ENCODE results near the gene NUBP2. TPM values are rescaled to one million over a fixed set of nuclear protein-coding genes. Genes with fewer than 3 reads are reported as not detected.
"Not testable (repeated sequence)": the region's sequence is repeated elsewhere in the genome, so short reads cannot be mapped to it uniquely, and the experiment has no call there.

The NUBP2 gene
- total RNA-seq, 1 donor from 2014 or later = 111 TPM

DNA sequence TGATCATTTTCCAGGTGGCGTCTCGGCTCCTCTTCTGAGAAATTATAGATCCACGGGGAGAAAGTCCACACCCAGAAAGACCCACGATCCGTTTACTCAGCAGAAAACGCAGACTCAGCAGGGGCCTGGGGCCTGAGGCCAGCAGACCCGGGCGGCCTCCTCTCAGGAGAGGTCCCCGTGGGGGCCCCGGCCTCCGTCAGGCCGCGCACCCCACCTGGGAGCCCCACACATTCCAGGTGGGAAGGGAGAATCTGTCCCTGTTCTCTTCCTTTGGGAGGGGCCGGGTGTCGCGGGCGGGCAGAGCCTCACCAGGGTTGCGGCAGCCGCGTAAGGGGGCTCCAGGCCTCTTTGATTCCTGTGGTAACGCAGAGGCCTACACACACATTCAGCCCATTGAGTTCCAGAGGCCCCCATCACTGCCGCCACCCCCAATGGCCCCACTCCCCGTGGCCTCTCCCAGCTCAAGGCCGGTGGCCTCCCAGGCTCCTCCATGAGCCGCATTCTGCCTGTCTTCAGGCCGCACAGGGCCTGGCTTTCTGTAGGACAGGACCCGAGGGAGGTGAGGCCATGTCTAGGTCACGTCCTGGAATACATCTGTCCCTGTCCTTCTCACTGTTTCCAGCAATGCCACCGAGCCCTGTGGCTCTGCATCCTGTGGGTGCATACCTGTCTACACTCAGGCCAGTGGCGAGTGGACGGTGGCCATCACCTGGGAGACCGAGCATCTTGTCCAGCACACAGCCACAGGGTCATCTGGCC lies 12.3 kb downstream of the NUBP2 start:
- no peak for DNase-seq (ENCODE audit: low read depth)
- no peak for TF ChIP-seq CTCF (conservative IDR thresholded peaks at IDR 0.05; ENCODE audit: low read depth, low read length)
- no peak overlapping the region for H3K4me3 ChIP-seq (ENCODE audit: low read depth, low read length)

- not testable (repeated sequence) for H3K4me3 ChIP-seq (ENCODE audit: low read depth, low read length); DNase-seq (ENCODE audit: low read depth)
These were observed 16.5 kb downstream of the NUBP2 start for GRCh38 chr16:1799263-1799662.

- H3K4me3 ChIP-seq (ENCODE audit: low read depth, low read length) = no peak overlapping the region
- DNase-seq (ENCODE audit: low read depth) = no peak
- TF ChIP-seq CTCF (conservative IDR thresholded peaks at IDR 0.05; ENCODE audit: low read depth, low read length) = no peak
These were observed 17.9 kb downstream of the NUBP2 start for GRCh38 chr16:1800701-1801100.

GRCh38 chr16:1807626-1808025 lies 24.9 kb downstream of the NUBP2 start:
- H3K4me3 ChIP-seq (ENCODE audit: low read depth, low read length) = no peak overlapping the region
- no peak for DNase-seq (ENCODE audit: low read depth)
- no peak for TF ChIP-seq CTCF (conservative IDR thresholded peaks at IDR 0.05; ENCODE audit: low read depth, low read length)

DNA sequence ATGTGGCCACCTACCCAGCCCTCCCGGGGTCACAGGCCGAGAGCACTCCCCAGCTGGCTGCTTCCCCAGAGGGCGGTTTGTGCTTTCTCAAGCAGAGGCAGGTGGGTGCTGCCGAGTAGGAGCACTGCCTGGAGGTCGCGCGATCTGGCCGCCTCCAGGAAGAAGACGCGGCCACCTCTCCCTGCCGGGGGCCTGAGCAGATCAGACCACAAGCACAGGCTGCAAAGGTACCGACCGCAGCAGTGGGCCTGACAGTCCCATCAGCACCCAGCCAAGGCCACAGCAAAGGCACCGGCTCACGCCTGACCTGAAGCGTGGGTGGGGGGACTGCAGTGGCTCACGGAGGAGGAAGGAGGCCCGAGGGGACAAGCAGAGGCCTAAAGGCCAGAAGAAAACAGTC lies 25.9 kb downstream of the NUBP2 start:
- H3K4me3 ChIP-seq (ENCODE audit: low read depth, low read length) = no peak overlapping the region
- no peak for DNase-seq (ENCODE audit: low read depth)
- no peak for TF ChIP-seq CTCF (conservative IDR thresholded peaks at IDR 0.05; ENCODE audit: low read depth, low read length)

DNA sequence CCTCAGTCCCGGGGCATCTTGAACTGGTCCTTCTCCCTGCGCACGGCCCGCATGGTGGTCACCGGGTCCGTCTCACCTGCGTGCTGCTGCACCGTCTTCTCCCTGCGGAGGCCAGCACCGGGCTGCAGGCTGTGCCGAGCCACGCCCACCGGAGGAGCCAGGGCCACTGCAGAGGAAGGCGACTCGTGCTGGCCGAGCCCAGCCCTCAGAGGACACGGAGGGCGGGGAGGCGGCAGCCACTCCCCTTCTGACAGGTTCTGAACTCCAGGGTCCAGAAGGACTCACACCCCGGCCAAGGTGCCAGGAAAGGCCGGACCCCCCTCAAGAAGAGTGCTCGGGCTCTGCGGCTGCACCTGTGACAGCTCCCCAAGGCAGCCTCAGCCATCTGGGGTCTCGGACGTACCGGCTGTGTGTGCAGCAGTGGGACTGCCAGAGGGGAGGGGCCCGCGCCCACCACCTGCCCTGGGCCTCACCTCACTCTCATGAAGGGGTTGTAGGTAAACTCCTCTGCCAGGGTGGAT lies 26.6 kb downstream of the NUBP2 start:
- TF ChIP-seq CTCF (conservative IDR thresholded peaks at IDR 0.05; ENCODE audit: low read depth, low read length) = no peak
- H3K4me3 ChIP-seq (ENCODE audit: low read depth, low read length) = no peak overlapping the region
- DNase-seq (ENCODE audit: low read depth) = no peak

GRCh38 chr16:1810106-1810505 lies 27.3 kb downstream of the NUBP2 start:
- no peak overlapping the region for H3K4me3 ChIP-seq (ENCODE audit: low read depth, low read length)
- no peak for TF ChIP-seq CTCF (conservative IDR thresholded peaks at IDR 0.05; ENCODE audit: low read depth, low read length)
- DNase-seq (ENCODE audit: low read depth) = no peak
